HG03439 (cell line): ENCODE results near the gene WDFY2.
"Not testable (repeated sequence)": the region's sequence is repeated elsewhere in the genome, so short reads cannot be mapped to it uniquely, and the experiment has no call there.

Experiments used
- ATAC-seq: cut with Tn5 transposase; IDR thresholded peaks from one replicate; pipeline ENCODE4 v1.9.1; 2021; ENCODE audit warnings: mild to moderate bottlenecking, moderate library complexity; ENCODE audit not compliant: unreplicated experiment

WDFY2 gene, protein sequence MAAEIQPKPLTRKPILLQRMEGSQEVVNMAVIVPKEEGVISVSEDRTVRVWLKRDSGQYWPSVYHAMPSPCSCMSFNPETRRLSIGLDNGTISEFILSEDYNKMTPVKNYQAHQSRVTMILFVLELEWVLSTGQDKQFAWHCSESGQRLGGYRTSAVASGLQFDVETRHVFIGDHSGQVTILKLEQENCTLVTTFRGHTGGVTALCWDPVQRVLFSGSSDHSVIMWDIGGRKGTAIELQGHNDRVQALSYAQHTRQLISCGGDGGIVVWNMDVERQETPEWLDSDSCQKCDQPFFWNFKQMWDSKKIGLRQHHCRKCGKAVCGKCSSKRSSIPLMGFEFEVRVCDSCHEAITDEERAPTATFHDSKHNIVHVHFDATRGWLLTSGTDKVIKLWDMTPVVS

GRCh38 chr13:51583875-51584730 lies at the start of gene WDFY2:
Gene WDFY2 (plus strand): TSS chr13:51584462. CDS start chr13:51584688, 226 bp downstream.
- ATAC-seq = peak; percentile 92

DNA sequence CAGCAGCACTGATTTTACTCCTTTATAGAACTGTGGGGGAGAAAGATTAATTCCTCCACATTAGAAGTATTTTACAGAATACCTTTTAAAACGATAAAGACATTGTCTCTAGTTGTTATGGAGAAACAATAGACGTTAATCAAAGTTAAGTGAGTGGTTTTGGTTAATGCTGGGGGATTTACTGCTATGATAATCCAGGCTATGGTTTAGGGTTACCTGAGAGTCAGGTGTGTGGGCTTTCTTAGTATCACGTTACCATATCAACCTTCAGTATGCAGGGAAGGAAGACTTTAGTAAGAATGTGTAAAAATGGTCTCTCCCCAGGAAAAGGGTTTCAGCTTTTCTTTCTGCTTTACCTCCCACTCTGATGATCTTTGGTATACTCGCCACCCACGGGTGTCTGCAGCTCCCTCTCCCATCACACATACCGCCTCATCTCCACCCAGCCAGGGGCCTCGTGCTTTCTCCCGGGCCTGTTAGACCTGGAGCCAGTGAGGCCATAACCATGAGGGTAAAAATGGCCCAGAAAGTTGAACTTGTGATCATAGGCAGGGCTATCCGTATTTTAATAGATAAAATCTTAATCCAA lies 45.6 kb upstream of the WDFY2 start:
- no peak for ATAC-seq

DNA sequence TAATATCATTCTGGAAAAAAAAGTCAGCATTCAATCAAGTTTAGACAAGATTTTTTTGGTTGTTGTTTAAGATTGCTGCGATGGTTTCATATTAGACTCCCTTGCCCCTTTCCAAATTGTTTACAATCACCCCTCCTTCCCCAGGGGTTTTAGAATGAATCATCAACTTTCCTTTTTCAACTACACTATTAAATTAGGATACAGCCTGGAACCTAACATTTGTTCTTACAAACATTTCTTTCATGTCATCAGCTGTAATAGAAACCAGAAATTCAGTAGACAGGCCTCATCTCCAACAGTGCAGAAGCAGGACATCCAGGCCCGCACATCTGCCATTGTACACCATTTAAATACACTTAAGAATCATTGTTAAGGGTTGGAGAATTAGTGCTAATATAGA lies 44.4 kb upstream of the WDFY2 start:
- ATAC-seq = no peak

DNA sequence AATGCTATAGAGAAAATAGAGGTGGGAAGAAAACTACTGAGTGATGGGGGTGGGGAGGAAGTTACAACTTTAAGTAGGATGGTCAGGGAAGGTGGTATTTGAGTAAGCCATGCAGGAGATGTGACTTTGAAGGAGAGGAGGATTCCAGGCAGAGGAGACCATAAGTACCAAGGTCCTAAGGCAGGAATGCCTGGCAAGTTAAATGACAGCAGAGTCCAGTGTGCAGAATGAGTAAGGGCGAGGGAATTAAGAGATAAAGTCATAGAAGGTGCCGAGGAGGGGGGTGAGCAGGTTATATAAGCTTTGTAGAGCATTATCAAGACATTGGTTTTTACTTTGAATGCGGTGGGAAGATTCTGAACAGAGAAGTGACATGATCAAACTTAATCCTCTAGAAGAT lies 43.2 kb upstream of the WDFY2 start:
- ATAC-seq = no peak

- no peak for ATAC-seq
These were observed 42.4 kb upstream of the WDFY2 start for GRCh38 chr13:51541809-51542258.

DNA sequence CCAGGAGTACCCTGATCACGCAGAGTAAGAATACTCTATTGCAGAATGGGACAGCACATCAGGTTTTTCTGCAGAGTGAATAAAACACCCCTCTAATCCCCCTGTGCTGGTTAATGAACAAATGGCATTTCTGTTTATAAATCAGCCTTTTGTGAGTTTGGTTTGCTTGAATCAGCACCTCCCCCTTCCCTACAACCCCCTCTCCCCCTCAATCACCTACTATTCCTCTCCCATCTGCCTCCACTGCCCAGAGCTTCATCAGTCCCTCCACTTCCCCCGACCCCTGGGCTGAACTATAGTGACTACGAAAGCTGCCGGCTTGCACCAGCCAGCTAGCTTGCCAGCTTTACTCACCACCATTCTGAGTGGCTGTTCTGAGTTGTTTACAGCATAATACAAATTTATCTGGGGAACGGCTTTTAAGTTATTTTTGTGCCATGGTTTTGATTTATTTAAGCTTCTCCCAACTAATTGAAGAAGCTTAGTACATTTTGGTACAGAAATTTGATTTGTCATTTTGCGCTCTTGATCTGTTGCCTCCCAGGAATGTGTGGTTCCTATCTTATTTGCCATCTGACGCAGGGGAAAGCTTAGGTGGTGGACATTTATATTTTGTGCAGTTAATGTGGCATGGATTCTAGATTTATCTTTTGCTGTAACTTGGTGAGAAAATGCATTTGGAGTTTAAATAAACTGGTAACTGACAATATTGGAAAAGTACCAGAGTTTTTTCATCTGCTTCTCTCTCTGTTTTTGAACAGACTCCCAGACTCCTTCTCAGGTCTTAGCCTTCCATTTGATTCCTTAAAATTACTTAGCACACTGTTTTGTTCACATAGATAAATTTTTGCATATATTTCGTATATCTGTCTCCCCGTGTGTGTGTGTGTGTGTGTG lies 41.7 kb upstream of the WDFY2 start:
- no peak for ATAC-seq

GRCh38 chr13:51545446-51545845 lies 38.8 kb upstream of the WDFY2 start:
- not testable (repeated sequence) for ATAC-seq

- ATAC-seq = no peak
These were observed 36.7 kb upstream of the WDFY2 start for GRCh38 chr13:51547425-51548176.

DNA sequence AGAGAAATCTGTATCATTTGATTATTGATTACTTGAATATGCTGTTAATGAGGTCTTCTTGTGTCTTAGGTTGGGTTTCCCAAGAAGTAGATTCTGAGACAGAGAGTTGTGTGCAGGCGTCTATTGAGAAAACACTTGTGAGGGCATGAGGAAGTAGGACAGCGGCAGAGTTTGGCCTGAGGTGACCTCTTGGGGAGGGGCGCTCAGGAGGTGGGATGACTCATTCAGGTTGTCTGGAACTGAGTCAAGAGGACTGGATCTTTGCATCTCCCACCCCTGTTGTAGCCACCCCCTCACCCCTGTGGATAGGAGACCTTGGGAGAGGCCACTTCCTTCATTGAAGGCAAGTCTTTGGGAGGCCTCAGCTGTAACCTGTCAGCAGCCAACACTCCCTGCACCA lies 35.2 kb upstream of the WDFY2 start:
- no peak for ATAC-seq

DNA sequence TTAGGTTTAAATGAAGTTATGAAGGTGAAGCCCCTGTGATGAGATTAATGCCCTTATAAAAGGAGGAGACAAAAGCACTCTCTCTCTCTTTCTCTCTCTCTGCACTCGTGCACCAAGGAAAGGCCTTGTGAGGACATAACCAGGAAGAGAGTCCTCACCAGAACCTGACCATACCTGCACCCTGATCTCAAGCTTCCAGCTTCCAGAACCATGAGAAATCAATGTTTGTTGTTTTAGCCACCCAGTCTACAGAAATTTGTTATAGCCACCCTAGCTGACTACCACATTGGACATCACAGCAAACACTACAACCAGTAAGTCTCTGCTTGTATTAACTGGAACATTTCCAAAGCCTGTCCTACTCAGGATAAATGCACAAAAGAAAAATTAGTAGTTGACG lies 34.7 kb upstream of the WDFY2 start:
- ATAC-seq = no peak

DNA sequence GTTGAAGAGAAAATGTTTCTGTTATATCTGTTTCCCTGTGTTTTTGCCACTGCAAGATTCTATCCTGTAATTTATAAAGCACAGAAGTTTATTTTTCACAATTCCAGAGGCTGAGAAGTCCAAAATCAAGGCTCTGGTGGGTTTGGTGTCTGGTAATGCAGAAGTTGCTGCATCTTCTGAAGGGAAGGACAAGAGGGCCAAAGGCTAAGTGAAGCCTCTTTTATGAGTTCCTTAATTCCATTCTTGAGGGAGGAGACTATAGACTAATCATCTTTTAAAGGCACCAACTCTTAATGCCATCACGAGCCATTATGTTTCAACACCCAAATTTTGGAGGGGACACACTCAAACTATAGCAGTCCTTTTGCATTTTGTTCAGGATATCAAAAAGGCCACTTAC lies 34.1 kb upstream of the WDFY2 start:
- ATAC-seq = no peak

GRCh38 chr13:51551416-51551815 lies 32.8 kb upstream of the WDFY2 start:
- ATAC-seq = no peak

- ATAC-seq = no peak
These were observed 32.2 kb upstream of the WDFY2 start for GRCh38 chr13:51552027-51552426.

- ATAC-seq = no peak
These were observed 30.7 kb upstream of the WDFY2 start for GRCh38 chr13:51553531-51553930.

DNA sequence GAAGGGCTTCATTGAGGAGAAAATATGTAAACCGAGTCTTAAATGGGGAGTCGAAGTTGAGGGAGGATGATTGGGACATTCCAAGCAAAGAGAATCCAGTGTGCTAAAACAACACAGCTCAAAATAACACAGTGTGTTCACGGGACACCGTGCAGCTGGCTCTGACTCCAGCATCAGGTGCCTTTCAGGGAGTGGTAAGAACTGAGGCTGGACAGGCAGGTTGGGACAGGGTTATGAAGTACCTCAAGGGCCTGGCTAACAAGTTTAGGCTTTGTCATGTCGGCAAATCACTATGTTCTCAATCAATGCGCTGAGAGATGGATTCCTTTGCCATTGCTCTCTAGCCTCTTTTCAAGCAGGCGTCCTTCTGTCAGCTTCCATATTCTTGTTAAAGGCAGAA lies 27.5 kb upstream of the WDFY2 start:
- no peak for ATAC-seq

- ATAC-seq = no peak
These were observed 26.8 kb upstream of the WDFY2 start for GRCh38 chr13:51557438-51557837.

- no peak for ATAC-seq
These were observed 26.2 kb upstream of the WDFY2 start for GRCh38 chr13:51557875-51558612.

GRCh38 chr13:51559946-51560735 lies 24.1 kb upstream of the WDFY2 start:
- ATAC-seq = no peak
